WTC11 (cell line): ENCODE measurements around the gene KRT1. TPM values are rescaled to one million over a fixed set of nuclear protein-coding genes. Genes with fewer than 3 reads are reported as not detected.

Source experiments
- ATAC-seq: fragments of 200-7000 bp; cut with Tn5 transposase; 2 replicates; pipeline ENCODE4 v1.10.0; 2021; ENCODE audit warnings: mild to moderate bottlenecking, moderate library complexity
- CTCF ChIA-PET: fragments of 300-600 bp; sonication (Branson Sonifier 250); formaldehyde crosslinking; loops from one replicate; lab custom pipeline; 2021; ENCODE audit warnings: antibody characterized with exemption; lab: Charles Lee
- POLR2A ChIA-PET: fragments of 350-600 bp; sonication (Branson Sonifier 250); formaldehyde crosslinking; loops from one replicate; lab custom pipeline; 2021; ENCODE audit warnings: antibody characterized with exemption; lab: Charles Lee
- DNase-seq: peaks from one replicate; pipeline ENCODE4 v3.0.0; 2021; ENCODE audit warnings: low spot score
- H3K27ac Mint-ChIP-seq: 2 replicates; pipeline ENCODE4 v1.8.0; 2021; ENCODE audit warnings: mixed read lengths
- H3K27me3 Mint-ChIP-seq: 2 replicates; pipeline ENCODE4 v1.8.0; 2021; ENCODE audit warnings: low read depth, mild to moderate bottlenecking, moderate library complexity, mixed read lengths
- H3K36me3 Mint-ChIP-seq: 2 replicates; pipeline ENCODE4 v1.8.0; 2021; ENCODE audit warnings: mixed read lengths
- H3K4me1 Mint-ChIP-seq: 2 replicates; pipeline ENCODE4 v1.8.0; 2022; ENCODE audit warnings: mixed read lengths
- H3K4me3 Mint-ChIP-seq: 2 replicates; pipeline ENCODE4 v1.8.0; 2021; ENCODE audit warnings: mild to moderate bottlenecking, moderate library complexity, mixed read lengths
- H3K9me3 Mint-ChIP-seq: 2 replicates; pipeline ENCODE4 v1.8.0; 2021; ENCODE audit warnings: mixed read lengths
- ATF6 ChIP-seq: sonication (generic); formaldehyde crosslinking; IDR thresholded peaks from 2 replicates; pipeline ENCODE4 v1.8.1; 2023; ENCODE audit warnings: mild to moderate bottlenecking, missing genetic modification reagents
- E2F1 ChIP-seq: sonication (generic); formaldehyde crosslinking; IDR thresholded peaks from 2 replicates; pipeline ENCODE4 v1.8.0; 2022; ENCODE audit warnings: mild to moderate bottlenecking, missing genetic modification reagents
- ETV6 ChIP-seq: sonication (generic); formaldehyde crosslinking; IDR thresholded peaks from 2 replicates; pipeline ENCODE4 v1.8.1; 2022; ENCODE audit warnings: mild to moderate bottlenecking, missing genetic modification reagents
- FOXJ3 ChIP-seq: sonication (generic); formaldehyde crosslinking; IDR thresholded peaks from 2 replicates; pipeline ENCODE4 v1.9.0; 2021; ENCODE audit warnings: missing genetic modification reagents, mild to moderate bottlenecking, borderline replicate concordance
- FOXK1 ChIP-seq: sonication (generic); formaldehyde crosslinking; IDR thresholded peaks from 2 replicates; pipeline ENCODE4 v1.8.0; 2022; ENCODE audit warnings: mild to moderate bottlenecking, moderate library complexity, missing genetic modification reagents
- FOXP1 ChIP-seq: sonication (generic); formaldehyde crosslinking; IDR thresholded peaks from 2 replicates; pipeline ENCODE4 v1.8.0; 2022; ENCODE audit warnings: missing genetic modification reagents, mild to moderate bottlenecking, moderate library complexity, borderline replicate concordance
- GRHL2 ChIP-seq: fragments of 250-450 bp; sonication (Bioruptor Pico); IDR thresholded peaks from 2 replicates; pipeline ENCODE4 v1.8.0; 2022; ENCODE audit warnings: mild to moderate bottlenecking, moderate library complexity; ENCODE audit not compliant: insufficient replicate concordance, severe bottlenecking
- IRF1 ChIP-seq: sonication (generic); formaldehyde crosslinking; IDR thresholded peaks from 2 replicates; pipeline ENCODE4 v1.8.0; 2023; ENCODE audit warnings: missing genetic modification reagents
- MAX ChIP-seq: sonication (generic); formaldehyde crosslinking; IDR thresholded peaks from 2 replicates; pipeline ENCODE4 v1.8.0; 2022; ENCODE audit warnings: mild to moderate bottlenecking, missing genetic modification reagents
- NFYB ChIP-seq: sonication (generic); formaldehyde crosslinking; conservative IDR thresholded peaks from 2 replicates; pipeline ENCODE4 v1.8.0; 2022; ENCODE audit warnings: low read depth, missing genetic modification reagents
- NR3C1 ChIP-seq: sonication (generic); formaldehyde crosslinking; conservative IDR thresholded peaks from 2 replicates; pipeline ENCODE4 v1.8.1; 2023; ENCODE audit warnings: low read depth, mild to moderate bottlenecking, missing genetic modification reagents
- PRDM15 ChIP-seq: sonication (generic); formaldehyde crosslinking; IDR thresholded peaks from 2 replicates; pipeline ENCODE4 v1.8.0; 2022; ENCODE audit warnings: missing genetic modification reagents
- RELA ChIP-seq: sonication (generic); formaldehyde crosslinking; IDR thresholded peaks from 2 replicates; pipeline ENCODE4 v1.8.1; 2022; ENCODE audit warnings: missing genetic modification reagents, mild to moderate bottlenecking, borderline replicate concordance
- RORB ChIP-seq: fragments of 250-450 bp; sonication (Bioruptor Pico); IDR thresholded peaks from 2 replicates; pipeline ENCODE4 v1.9.0; 2021; ENCODE audit warnings: mild to moderate bottlenecking
- SMAD3 ChIP-seq: sonication (generic); formaldehyde crosslinking; IDR thresholded peaks from 2 replicates; pipeline ENCODE4 v1.8.0; 2022; ENCODE audit warnings: missing genetic modification reagents, mild to moderate bottlenecking, borderline replicate concordance
- SP1 ChIP-seq: sonication (generic); formaldehyde crosslinking; conservative IDR thresholded peaks from 2 replicates; pipeline ENCODE4 v1.8.1; 2022; ENCODE audit warnings: missing genetic modification reagents
- TEAD4 ChIP-seq: sonication (generic); formaldehyde crosslinking; IDR thresholded peaks from 2 replicates; pipeline ENCODE4 v1.8.0; 2022; ENCODE audit warnings: mild to moderate bottlenecking, missing genetic modification reagents
- USF1 ChIP-seq: sonication (generic); formaldehyde crosslinking; IDR thresholded peaks from 2 replicates; pipeline ENCODE4 v1.8.0; 2022; ENCODE audit warnings: mild to moderate bottlenecking, missing genetic modification reagents
- ZNF671 ChIP-seq: fragments of 250-450 bp; sonication (Bioruptor Pico); IDR thresholded peaks from 2 replicates; pipeline ENCODE4 v1.8.0; 2021; ENCODE audit warnings: mild to moderate bottlenecking
- ZSCAN18 ChIP-seq: fragments of 250-450 bp; sonication (Bioruptor Pico); IDR thresholded peaks from 2 replicates; pipeline ENCODE4 v2.1.2; 2022; ENCODE audit warnings: mild to moderate bottlenecking, moderate library complexity
- total RNA-seq: library from RNA; stranded (reverse); gene quantifications from 3 replicates; pipeline ENCODE4 v1.2.3, GENCODE V29; 2021

The KRT1 gene
- total RNA-seq, 1 experiment from 2014 or later = not detected

- TF ChIP-seq E2F1 (CRISPR knock-in tag) = no peak
- TF ChIP-seq FOXK1 (CRISPR knock-in tag) = no peak
- TF ChIP-seq FOXJ3 (CRISPR knock-in tag) = no peak
- TF ChIP-seq RELA (CRISPR knock-in tag) = no peak
Measured at GRCh38 chr12:52703424-52703823, 23.2 kb upstream of the KRT1 start, which contains the start of gene KRT77 (continued).

- TF ChIP-seq FOXP1 = no peak
- TF ChIP-seq NR3C1 (CRISPR knock-in tag) = no peak
- no peak for TF ChIP-seq MAX (CRISPR knock-in tag)
- TF ChIP-seq SMAD3 (CRISPR knock-in tag) = no peak
- no peak for TF ChIP-seq GRHL2 (CRISPR knock-in tag)
- POLR2A ChIA-PET = no interaction called here
- DNase-seq = no peak
- peaks cover 12% of the 10 kb centered on the region for H3K4me1 Mint-ChIP-seq
- no peaks in the 10 kb centered on the region for H3K9me3 Mint-ChIP-seq
- H3K27me3 Mint-ChIP-seq = peaks cover 8% of the 10 kb centered on the region
- H3K27ac Mint-ChIP-seq = no peak overlapping the region
- no peak for ATAC-seq
- CTCF ChIA-PET = no interaction called here
- H3K36me3 Mint-ChIP-seq = no peaks in the 10 kb centered on the region
- no peak overlapping the region for H3K4me3 Mint-ChIP-seq
Measured at GRCh38 chr12:52702338-52702737, 22.1 kb upstream of the KRT1 start.

GRCh38 chr12:52701281-52701680 lies 21.1 kb upstream of the KRT1 start:
- Mint-ChIP-seq H3K27ac (no peak overlapping the region), H3K4me3 (no peak overlapping the region), H3K27me3 (peaks cover 8% of the 10 kb centered on the region), H3K36me3 (no peaks in the 10 kb centered on the region), H3K4me1 (peaks cover 12% of the 10 kb centered on the region), H3K9me3 (no peaks in the 10 kb centered on the region)
- ATAC-seq (no peak), DNase-seq (no peak)
- ChIA-PET CTCF (no interaction called here), POLR2A (no interaction called here)
- TF ChIP-seq GRHL2 (CRISPR knock-in tag) = no peak
- TF ChIP-seq ZSCAN18 = no peak

- peaks cover 12% of the 10 kb centered on the region for H3K4me1 Mint-ChIP-seq
- DNase-seq (no peak), ATAC-seq (no peak)
- no peak overlapping the region for H3K4me3 Mint-ChIP-seq
- no peaks in the 10 kb centered on the region for H3K9me3 Mint-ChIP-seq
- H3K27ac Mint-ChIP-seq = no peak overlapping the region
- ChIA-PET CTCF (no interaction called here), POLR2A (no interaction called here)
- peaks cover 8% of the 10 kb centered on the region for H3K27me3 Mint-ChIP-seq
- no peaks in the 10 kb centered on the region for H3K36me3 Mint-ChIP-seq
- TF ChIP-seq PRDM15 (no peak), ETV6 (no peak), ATF6 (CRISPR knock-in tag) (no peak), SP1 (no peak), TEAD4 (CRISPR knock-in tag) (no peak), RORB (CRISPR knock-in tag) (no peak), NFYB (CRISPR knock-in tag) (no peak), IRF1 (CRISPR knock-in tag) (no peak), RELA (CRISPR knock-in tag) (no peak), USF1 (no peak), ZNF671 (no peak)
Measured at GRCh38 chr12:52699960-52700359, 19.8 kb upstream of the KRT1 start.
